GM21528 (cell line): Measurements from ENCODE around the gene MVD.

Source experiments
- ATAC-seq: cut with Tn5 transposase; IDR thresholded peaks from one replicate; pipeline ENCODE4 v1.9.1; 2021; ENCODE audit warnings: mild to moderate bottlenecking, moderate library complexity; ENCODE audit not compliant: unreplicated experiment, low FRiP score

MVD gene

DNA sequence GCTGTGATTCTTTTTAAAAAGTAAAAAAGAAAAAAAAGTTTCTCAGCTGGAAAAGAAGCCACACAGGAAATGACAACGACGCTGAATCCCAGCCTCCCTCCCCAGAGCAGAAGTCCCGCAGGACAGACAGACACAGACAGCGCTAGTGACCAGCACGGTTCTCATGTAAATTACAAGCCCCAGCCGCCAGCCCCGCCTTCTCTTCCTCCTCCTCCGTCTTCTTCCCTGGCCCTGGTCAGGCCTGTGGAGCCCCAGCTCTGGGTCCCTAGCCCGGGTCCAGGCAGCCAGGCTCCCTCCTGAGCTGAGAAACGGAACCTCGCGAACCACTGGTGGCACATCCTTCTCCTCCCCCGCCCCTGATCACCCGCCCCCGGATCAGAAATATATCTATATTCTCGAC, 31.5 kb downstream of the MVD start:
- no peak for ATAC-seq

DNA sequence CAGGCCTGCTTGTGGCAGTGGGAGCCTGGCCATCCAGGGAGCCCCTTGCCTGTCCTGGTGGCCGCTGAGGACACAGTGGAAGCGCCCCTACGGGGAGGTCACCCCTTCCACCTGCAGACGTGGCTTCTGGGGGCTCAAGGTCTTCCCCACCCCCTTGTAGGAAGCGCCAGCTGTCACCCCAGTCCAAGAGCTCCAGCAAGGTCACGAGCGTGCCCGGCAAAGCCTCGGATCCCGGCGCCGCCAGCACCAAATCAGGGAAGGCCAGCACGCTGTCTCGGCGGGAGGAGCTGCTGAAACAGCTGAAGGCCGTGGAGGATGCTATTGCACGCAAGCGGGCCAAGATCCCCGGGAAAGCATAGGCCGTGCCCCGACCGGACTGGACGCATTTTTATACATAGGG, 31.9 kb downstream of the MVD start:
- ATAC-seq, result no peak

DNA sequence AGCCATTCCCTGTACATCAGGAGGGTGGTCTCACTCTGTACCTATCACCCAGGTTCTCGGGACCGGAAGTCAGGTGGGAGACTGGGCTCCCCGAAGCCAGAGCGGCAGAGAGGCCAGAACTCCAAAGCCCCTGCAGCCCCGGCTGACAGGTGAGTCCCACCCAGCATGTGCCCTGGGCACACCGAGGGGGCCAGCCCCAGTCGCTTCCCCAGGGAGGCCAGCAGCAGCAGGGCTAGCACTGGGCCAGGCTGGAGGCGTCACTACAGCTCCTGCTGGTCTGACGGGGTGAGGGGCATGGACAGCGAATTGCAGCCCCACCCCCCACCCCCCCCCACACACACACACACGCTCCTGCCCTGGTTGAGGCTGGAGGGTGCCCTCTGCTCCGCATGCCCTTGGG, 32.5 kb downstream of the MVD start:
- no peak for ATAC-seq

DNA sequence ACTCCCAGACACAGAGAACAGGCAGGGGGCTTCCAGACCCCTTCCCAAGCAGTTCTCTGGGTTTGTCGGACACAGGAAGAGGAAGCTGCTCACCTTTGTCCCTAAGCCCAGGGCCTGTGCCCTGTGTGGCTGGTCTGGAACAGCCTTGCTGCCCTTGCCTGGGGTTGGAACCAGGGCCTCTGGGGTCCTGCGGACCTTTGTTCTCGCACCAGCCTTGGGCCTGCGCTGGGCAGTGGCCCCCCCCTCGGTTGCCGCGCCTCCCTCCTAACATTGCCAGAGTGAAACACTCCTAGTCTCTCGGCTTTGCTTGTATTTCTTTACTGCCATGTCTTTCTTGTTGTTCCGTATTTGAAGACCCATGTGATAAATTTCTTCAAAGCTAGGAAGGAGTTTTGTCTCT, 33.1 kb downstream of the MVD start:
- no peak for ATAC-seq

DNA sequence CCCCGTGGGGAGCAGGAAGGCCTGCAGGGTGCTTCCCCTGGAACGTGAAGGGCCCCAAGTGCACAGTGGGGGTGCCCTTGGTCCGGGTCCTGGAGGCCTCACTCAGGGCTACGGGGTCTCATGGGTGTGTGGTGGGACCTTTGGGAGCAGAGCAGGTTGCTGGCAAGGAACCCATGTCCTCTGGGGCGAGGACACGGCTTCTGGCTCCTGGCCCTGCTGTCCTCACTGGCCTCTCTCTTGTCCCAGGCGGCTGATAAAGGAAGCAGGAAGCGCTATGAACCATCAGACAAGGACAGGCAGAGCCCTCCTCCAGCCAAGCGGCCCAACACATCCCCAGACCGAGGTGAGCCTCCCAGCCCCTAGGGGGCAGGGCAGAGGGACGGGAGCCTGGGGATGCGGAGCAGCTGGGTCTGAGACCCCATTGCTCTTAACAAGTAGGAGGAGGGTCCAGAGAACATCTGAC, 34.3 kb downstream of the MVD start:
- no peak for ATAC-seq

DNA sequence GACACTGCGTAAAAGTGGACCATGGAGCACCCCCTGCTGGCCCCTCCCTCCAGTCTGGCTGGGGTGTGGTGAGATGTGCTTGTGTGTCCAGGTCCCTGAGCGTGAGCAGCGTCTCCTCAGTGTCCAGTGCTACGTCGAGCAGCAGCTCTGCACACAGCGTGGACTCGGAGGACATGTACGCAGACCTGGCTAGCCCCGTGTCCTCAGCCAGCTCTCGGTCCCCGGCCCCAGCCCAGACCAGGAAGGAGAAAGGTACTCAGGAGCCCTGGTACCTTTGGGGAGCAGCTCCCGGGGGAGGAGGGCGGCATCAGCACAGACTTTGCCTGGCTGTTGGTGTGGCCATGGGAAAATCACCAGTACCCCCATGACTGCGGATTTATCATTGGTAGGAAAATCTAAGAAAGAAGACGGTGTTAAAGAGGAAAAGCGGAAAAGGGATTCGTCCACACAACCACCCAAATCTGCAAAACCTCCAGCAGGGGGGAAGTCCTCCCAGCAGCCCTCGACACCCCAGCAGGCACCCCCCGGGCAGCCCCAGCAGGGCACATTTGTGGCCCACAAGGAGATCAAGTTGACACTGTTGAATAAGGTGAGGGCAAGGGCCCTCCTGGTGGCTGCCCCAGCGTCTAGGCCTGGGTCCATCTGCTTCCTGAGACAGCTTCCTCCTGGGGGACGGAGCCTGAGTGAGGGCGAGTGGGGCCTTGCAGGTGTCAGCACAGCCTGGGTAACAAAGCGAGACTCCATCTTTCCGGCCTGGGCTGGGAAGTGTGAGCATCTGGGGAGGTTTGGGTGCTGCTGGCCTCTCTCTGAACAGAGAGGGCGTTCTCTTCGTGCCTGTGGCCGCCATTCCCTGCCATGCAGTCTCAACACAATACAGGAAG, 35.1 kb downstream of the MVD start:
- no peak for ATAC-seq

DNA sequence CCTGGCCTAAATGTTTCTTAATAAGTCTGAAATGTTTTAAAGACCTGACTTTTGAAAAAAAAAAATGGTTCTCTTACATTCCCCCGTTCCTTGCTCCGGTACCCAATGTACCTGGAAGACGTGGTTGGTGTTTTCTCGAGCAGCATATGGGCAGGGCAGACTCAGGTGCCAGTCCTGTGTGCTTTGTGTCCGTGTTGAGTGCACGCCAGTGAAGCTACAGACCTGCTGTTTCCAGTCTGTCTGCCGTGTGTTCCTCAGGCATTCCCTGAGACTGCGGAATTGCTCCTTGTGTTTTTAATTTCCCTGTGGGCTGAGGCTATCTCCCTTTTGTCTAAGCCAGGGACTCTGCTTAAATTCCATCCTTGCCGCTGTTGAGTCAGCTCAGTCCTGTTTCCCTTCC, 36.2 kb downstream of the MVD start:
- ATAC-seq, result no peak

DNA sequence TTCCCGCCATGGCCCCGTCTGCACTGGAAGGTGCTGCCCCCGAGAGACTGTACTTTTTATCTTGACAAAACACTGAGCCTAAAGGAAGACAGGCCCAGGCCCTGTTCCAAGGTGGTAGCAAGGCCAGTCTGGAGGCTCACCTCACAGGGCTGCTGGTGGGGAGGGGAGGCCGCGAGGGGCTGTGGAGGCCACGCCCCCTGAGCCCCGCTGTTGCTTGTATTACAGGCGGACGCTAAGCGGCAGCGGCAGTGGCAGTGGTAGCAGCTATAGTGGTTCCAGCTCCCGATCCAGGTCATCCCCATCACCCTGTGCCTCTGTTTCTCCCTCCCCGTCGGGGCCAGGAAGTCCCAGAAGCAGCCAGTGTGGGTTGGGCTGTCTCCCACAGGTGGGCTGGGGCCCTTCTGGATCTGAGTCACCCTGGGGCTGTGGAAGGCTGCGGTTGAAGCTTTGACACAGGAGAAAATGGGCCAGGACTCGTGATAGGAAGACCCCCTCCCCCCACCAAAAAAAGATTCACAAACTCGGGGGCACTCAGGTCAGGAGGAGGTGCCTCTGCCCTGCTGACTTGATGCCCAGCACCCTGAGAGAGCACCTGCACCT, 37.8 kb downstream of the MVD start:
- no peak for ATAC-seq

DNA sequence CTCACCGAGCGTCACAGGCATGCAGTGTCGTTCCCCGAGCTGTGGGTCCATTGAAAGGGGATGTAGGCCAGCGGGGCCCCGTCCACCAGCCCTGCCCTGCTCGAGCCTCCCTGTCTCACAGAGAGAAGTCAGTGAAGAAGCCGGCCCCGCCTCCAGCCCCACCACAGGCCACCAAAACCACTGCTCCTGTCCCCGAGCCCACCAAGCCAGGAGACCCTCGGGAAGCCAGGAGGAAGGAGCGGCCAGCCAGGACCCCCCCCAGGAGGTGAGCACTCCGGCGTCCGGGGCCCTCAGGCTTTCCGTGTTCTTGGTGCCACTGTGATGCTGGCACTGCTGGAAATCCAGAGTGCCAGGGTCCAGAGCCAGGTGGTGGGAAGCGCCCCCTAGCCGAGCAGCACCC, 38.4 kb downstream of the MVD start:
- no peak for ATAC-seq

DNA sequence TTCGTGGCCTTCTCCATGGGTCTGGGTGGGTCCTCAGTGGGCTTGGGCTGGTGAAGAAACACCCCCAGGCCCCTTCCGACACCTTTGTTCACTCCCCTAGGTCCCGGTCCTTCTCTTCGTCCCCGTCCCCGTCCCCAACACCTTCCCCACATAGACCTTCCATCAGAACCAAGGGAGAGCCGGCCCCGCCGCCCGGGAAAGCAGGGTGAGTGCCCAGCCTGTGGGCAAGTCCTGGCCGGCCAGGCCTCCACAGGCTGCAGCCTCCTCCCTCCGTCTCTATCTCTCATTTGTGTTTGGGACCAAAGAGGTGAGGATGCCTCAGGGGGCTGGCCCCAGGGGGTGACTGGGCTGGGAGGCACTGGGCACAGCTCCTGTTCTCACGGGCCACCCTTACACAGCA, 39.0 kb downstream of the MVD start:
- no peak for ATAC-seq

DNA sequence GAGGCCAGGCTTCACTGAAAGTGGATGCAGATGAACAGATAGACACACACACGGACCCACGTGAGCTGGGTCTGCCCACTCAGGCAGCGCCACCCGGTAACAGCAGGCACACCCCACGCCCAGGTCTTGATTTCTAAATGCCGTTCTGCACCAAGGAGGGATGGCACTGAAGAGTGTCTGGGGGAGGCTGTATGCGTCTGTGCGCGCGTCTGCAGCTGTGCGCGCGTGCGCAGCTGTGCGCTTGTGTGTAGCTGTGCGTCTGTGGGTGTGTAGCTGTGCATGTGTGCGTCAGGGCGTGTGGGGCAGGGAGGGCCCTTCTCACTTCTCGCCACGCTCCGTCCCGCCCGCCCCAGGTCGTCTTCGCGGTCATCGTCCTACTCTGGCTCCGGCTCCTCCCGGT, 40.0 kb downstream of the MVD start:
- ATAC-seq, result no peak

DNA sequence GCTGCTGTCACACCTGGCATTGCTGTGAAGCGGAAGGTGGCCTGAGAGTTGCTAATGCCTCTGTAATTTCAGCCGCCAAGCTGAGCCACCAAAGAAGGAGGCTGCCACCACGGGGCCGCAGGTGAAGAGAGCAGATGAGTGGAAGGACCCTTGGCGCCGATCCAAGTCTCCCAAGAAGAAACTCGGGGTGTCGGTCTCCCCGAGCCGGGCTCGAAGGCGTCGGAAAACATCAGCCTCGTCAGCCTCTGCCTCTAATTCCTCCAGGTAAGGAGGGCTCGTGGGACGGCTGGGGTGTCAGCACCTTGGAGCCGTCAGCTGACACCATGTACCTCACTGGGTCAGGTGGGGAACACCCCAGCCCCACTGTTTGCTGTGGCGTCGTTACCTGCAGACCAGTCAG, 40.8 kb downstream of the MVD start:
- no peak for ATAC-seq

DNA sequence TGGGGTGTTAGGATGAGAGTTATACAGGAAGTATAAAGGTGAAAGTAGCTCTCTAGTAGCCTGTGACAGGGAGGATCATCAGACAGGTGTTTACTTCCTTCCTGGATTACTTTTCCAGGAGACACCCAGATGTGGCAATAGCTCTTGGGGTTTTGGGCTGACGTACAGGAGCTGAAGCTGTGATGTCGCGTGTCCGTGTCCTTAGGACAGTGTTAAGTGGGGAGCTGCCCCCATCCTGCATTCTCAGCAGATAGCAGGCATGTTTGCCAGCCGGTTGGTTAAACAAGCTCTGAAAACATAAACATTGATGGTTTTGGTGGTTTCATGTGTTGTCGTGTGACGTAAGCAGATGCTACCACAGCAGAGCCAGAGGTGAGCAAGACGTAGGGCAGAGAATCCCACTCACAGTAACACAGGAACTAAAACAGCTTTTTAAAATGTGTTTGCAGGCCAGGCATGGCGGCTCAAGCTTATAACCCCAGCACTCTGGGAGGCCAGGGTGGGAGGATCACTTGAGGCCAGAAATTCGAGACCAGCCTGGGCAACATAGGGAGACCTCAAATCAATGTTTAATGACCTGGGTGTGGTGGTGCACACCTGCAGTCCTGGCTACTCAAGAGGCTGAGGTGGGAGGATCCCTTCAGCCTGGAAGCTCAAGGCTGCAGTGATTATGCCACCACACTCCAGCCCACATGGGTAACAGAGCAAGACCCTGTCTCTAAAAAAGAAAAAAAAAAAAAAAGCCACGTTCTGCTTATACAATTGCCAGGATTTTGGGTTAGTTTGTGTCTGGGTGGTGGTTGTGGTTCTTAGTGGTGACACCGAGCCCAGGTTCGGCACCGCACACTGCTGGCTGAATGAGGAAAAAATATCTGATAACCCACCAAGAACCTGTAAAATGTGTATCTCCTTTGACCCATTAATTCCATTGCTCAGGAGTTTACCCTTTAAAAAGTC, 42.8 kb downstream of the MVD start:
- ATAC-seq, result no peak

DNA sequence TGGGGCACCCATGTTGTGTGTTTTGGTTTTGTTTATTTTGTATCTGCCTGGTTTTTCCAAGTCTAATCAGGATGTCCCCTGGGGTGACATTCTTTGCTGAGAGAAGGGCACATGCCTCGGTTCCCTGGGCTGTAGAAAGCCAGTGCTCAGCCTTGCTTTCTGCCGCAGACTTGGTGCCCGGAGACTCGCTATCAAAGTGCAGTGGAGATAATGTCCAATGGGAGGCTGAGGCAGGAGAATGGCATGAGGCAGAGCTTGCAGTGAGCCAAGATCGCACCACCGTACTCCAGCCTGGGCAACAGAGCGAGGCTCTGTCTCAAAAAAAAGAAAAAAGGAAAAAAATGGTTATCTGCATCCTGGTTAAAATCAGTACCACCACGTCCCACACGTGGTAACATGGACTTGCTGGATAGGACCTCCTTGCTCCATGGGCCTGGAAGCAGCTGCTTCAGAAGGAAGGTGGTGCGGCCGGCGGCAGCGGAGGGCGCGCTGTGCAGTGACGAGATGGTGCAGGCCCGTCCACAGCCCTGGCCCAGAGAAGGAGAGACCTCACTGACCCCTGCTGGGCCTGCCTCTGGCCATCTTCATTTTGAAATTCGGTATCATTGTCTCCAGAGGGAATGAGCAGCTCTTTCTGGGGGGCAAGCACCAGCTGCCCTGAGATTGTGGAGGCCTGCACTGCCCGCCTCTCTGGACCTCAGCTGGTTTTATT, 43.8 kb downstream of the MVD start:
- no peak for ATAC-seq

DNA sequence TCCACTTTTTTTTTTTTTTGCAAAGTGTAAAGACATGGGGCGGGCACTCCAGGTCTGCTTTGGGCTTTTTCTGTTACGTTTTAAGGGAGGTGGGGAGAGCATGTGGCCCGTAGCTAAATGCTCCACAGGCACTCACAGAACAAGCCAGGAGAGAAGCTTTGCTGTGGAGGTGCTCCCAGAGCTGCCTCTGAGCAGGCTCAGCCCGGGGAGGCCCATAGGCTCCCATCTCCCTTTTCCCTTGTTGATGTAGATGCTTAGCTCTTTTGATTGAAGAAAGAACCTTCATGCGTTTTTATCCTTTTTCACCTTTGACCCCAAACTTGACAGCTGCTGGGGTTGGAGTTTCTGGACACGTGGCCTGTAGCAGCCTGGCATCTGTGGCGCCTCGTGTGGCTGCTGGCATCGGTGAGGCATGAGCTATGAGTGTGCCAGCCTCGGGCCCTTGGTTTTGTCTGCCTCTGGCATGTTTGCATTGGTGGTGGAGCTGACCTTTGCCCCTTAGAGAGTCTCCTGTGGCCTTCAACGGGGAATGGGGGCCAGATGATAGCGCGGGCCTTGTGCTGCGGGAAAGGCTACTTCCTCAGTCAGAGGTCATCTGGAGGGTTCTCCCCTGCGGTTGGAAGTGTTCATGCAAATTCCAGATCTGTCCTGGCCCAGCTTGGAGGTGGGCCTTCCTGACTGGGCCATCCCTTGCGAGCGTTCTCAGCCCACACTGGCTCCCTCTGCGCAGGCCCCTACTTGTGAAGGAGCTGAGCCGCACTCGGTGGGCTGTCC, 44.5 kb downstream of the MVD start:
- ATAC-seq, result no peak

DNA sequence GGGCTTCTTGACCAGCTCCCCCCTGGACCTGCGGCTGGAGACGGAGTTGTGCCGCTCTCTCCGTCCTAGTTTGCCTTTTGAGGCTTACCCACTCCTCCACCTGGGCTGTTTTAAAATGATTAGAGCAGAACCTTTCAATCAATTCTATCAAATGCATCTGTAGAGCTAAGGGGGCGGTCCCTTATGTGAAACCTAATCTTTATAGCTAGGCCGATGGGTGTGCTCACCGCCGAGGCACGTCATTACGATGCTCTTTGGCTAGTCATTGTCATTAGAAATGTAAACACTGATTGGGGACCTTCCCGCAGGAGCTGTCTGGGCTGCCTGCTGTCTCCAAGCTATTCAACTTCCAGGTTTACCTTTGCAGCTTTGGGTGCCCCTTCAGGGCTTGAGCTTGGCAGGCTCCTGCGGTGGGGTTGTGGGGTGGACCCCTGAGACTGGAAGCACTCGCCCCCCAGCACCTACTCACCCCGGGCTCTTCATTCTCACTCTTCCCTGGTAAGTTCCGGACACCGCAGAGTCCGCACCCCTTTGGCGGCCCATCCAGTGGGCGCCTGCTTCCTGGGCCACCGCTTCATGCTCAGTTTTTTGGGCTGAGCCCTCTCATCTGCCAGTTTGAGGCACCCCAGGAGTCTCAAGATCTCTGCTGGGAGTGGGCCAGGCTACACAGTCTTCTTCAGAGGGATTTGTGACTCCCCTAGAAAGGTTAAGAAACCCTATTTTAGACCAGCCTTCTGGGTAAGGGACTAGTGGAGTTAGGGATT, 45.4 kb downstream of the MVD start:
- no peak for ATAC-seq

DNA sequence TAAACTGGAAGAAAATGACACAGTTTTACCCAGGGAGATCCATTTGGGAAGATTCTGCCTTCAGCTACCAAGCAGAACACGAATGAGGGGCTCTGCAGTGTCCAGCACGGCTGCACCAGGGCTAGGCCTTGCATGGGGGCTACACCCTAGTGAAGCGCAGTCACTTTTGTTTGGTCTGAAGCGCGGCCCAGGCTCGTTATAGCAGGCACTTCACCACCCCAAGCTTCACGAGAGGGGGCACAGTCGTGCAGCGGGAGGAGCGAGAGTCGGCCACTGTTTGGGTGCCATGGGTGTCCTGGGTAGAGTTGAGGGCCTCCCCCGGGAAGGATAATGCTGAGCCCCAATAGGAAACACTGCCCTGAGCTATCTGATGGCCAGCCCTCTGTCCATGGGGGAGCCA, 46.2 kb downstream of the MVD start:
- ATAC-seq, result no peak

DNA sequence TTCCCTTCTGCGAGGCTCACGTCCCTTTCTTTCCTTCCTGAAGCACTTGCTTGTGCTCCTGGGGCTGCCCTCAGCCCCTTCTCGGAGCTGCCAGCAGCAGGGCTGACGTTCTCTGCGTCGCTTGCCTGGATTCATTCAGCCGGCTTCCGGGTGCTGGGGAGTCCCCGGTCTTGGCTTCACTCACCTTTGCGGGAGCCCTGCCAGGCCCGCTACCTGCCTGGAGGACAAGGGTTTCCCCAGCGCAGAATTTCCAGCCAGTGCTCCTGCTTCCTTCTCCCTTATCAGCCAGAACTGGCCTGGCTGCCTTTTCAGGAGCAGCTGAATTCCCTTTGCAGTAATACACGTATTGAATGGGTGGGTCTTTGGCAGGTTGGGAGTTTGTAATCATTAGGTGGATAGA, 46.6 kb downstream of the MVD start:
- ATAC-seq, result no peak
